ENCODE data around the gene PKDREJ.

Gene PKDREJ

GRCh38 chr22:46213052-46213451, 50.1 kb downstream of the PKDREJ start:
- H3K4me3 ChIP-seq, result no peak overlapping the region
- H3K27ac ChIP-seq, result no peak overlapping the region

- H3K27ac ChIP-seq, result no peak overlapping the region
Measured at GRCh38 chr22:46212195-46212594, 50.9 kb downstream of the PKDREJ start.

GRCh38 chr22:46209262-46209661, 53.9 kb downstream of the PKDREJ start:
- Histone ChIP-seq H3K27ac (no peak overlapping the region), H3K4me3 (no peak overlapping the region)

More at GRCh38 chr22:46212195-46212594, 50.9 kb downstream of the PKDREJ start:
- no peak overlapping the region for H3K4me3 ChIP-seq

Measured in skin epidermis (tissue), 12 donors.